H1 (cell line): ENCODE results near the gene SLC25A47. TPM values are rescaled to one million over a fixed set of nuclear protein-coding genes. Genes with fewer than 3 reads are reported as not detected.

Experiments used
- BRCA1 ChIP-seq: IDR thresholded peaks from 2 replicates; pipeline ENCODE4 v1.6.1; 2012; ENCODE audit warnings: low read depth, low read length, improper control_type of control experiment
- CBX8 ChIP-seq: fragments of 300-800, 300-1000 bp; sonication (generic); IDR thresholded peaks from 2 replicates; pipeline ENCODE4 v1.7.1; 2016; ENCODE audit warnings: low read depth, low read length, borderline replicate concordance
- CTBP2 ChIP-seq: IDR thresholded peaks from 2 replicates; pipeline ENCODE4 v1.7.0; 2011; ENCODE audit warnings: borderline replicate concordance, mild to moderate bottlenecking, moderate library complexity, mixed read lengths, low read length; ENCODE audit not compliant: insufficient read depth, insufficient read length
- EZH2 ChIP-seq: fragments of 200-600 bp; sonication (generic); IDR thresholded peaks from 2 replicates; pipeline ENCODE4 v1.7.1; 2012; ENCODE audit warnings: low read depth, mild to moderate bottlenecking, moderate library complexity, low read length, inconsistent platforms; ENCODE audit not compliant: severe bottlenecking
- FOSL1 ChIP-seq: IDR thresholded peaks from 2 replicates; pipeline ENCODE4 v1.6.1; 2011; ENCODE audit warnings: mild to moderate bottlenecking, low read depth, low read length, moderate library complexity; ENCODE audit not compliant: insufficient read depth
- MAFK ChIP-seq: IDR thresholded peaks from 2 replicates; pipeline ENCODE4 v1.6.1; 2012; ENCODE audit warnings: low read depth, mild to moderate bottlenecking, improper control_type of control experiment, low read length
- polyA plus RNA-seq, 7 experiments: library from polyadenylated mRNA; depleted of rRNA in 3 of 7; stranded (reverse) in 5 of 7; unstranded in 2 of 7; fragments of >200 nt in 5 of 7; fragments of 200-250 nt in 2 of 7; gene quantifications; 1 replicate in 5 of 7; 2 replicates in 1 of 7; 4 replicates in 1 of 7; pipeline versions ENCODE4 v1.2.1 to v1.2.3, GENCODE V29; 2011 to 2013; ENCODE audit warnings: missing spikeins in 2 of 7, mixed read lengths in 2 of 7
- total RNA-seq: library from RNA; stranded (reverse); fragmentation: NEBNext Ultra II Directional; extraction: Animal tissue kit (Norgen Biotek cat#: 25700); gene quantifications from 2 replicates; pipeline ENCODE4 v1.2.1, GENCODE V29; 2021
- TF ChIP-seq, protein P1 (sequence below), 3 experiments: IDR thresholded peaks; 1 replicate in 2 of 3; 2 replicates in 1 of 3; pipeline versions ENCODE4 v1.5.1 to v1.6.1; 2011; ENCODE audit warnings: low read length in 3 of 3, mild to moderate bottlenecking in 3 of 3, inconsistent platforms in 2 of 3, low read depth in 1 of 3, moderate library complexity in 1 of 3; ENCODE audit not compliant: insufficient read depth in 1 of 3; ENCODE audit errors: control extremely low read depth in 1 of 3
- TF ChIP-seq, protein P2 (sequence below): IDR thresholded peaks from 2 replicates; pipeline ENCODE4 v1.6.1; 2012; ENCODE audit warnings: inconsistent platforms

Gene SLC25A47
- total and polyA plus RNA-seq, 2 of the 8 experiments (the other 6 are each of a cell fraction or from before 2014, with no cell fraction given), result not detected

- TF ChIP-seq BRCA1, result no peak
- TF ChIP-seq, protein P1, sequence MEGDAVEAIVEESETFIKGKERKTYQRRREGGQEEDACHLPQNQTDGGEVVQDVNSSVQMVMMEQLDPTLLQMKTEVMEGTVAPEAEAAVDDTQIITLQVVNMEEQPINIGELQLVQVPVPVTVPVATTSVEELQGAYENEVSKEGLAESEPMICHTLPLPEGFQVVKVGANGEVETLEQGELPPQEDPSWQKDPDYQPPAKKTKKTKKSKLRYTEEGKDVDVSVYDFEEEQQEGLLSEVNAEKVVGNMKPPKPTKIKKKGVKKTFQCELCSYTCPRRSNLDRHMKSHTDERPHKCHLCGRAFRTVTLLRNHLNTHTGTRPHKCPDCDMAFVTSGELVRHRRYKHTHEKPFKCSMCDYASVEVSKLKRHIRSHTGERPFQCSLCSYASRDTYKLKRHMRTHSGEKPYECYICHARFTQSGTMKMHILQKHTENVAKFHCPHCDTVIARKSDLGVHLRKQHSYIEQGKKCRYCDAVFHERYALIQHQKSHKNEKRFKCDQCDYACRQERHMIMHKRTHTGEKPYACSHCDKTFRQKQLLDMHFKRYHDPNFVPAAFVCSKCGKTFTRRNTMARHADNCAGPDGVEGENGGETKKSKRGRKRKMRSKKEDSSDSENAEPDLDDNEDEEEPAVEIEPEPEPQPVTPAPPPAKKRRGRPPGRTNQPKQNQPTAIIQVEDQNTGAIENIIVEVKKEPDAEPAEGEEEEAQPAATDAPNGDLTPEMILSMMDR (IDR thresholded peaks at IDR 0.05; ENCODE audit: control extremely low read depth in 1 of 3, insufficient read depth in 1 of 3, low read depth in 1 of 3, low read length in 3 of 3), result no peak
- no peak for TF ChIP-seq MAFK
- no peak for TF ChIP-seq CBX8
- no peak for TF ChIP-seq CTBP2
- TF ChIP-seq EZH2, result no peak
- TF ChIP-seq, protein P2, sequence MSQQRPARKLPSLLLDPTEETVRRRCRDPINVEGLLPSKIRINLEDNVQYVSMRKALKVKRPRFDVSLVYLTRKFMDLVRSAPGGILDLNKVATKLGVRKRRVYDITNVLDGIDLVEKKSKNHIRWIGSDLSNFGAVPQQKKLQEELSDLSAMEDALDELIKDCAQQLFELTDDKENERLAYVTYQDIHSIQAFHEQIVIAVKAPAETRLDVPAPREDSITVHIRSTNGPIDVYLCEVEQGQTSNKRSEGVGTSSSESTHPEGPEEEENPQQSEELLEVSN, result no peak
- TF ChIP-seq FOSL1, result no peak
Measured at GRCh38 chr14:100317389-100317788, 5.8 kb upstream of the SLC25A47 start (continued).
